ENCODE results near the gene NT5M. TPM values are rescaled to one million over a fixed set of nuclear protein-coding genes. Genes with fewer than 3 reads are reported as not detected.
A peak's percentile ranks its signal among the peaks of the same experiment; 100 is the strongest.

NT5M gene
- total and polyA plus RNA-seq, 9 of the 15 experiments (the other 6 are each of a cell fraction or from before 2014, with no cell fraction given), result 0.24 to 10.1 (median 3.4) TPM

GRCh38 chr17:17362540-17362930, 59.4 kb downstream of the NT5M start (continued):
- TF ChIP-seq ZNF445 (CRISPR knock-in tag; IDR thresholded peaks at IDR 0.05; ENCODE audit: low read depth) (no peak), E2F5 (CRISPR knock-in tag; IDR thresholded peaks at IDR 0.05) (no peak), CHD1 (IDR thresholded peaks at IDR 0.05; ENCODE audit: low read length) (no peak), CREBBP (IDR thresholded peaks at IDR 0.05; ENCODE audit: low read depth, low read length) (no peak), DPF2 (IDR thresholded peaks at IDR 0.05) (no peak)

DNA sequence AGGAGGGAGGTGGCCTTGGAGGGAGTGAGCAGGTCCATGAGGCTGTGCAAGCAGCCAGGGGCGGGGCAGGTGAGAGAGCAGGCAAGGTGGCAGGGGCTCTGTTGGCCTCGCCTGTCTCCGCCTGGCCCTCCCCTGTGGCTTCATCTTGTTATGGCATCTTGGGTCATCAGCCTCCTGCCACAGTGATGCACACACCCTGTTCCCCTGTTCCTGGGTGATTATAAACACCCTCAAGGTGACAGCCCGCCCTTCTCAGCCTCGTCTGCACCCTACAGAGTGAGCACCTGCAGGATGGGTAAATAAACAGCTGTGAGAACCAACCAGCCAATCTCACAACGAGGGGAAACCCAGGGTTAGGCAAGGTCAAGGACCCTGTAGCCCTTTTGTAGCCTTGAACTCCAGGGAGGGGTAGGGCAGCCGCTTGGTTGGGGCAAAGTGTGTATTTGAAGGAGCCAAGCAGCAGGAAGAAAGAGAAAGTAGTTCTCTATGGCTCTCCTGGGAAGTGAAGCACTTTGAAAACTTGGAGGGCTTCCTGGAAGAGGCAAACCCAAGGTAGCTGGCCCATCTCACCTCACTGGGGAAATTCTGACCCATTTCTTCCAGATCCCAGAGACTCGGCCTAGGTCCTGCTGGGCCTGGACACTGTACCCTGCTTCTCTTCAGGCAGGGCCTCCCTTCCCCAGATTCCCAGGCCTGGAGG, 60.6 kb downstream of the NT5M start:
- peak overlapping the region in 1 of 2 experiments; percentile 43; a peak in 1 of 4 replicates for H3K9ac ChIP-seq (ENCODE audit: insufficient read depth in 1 of 2, low read depth in 2 of 2, low read length in 2 of 2)
- POLR2A ChIA-PET, result interaction anchor here (0.7 kb wide), 1 partner anchor 12 kb away, joined by 3 read pairs; no protein-coding TSS in a partner anchor
- no peak overlapping the region for H2AFZ ChIP-seq (ENCODE audit: low read depth, low read length)

More for the DNA sequence above, 60.6 kb downstream of the NT5M start:
- TF ChIP-seq RBM25 (IDR thresholded peaks at IDR 0.05; ENCODE audit: low read depth, low read length, severe bottlenecking), result peak; percentile 59
- TF ChIP-seq ZFP36 (IDR thresholded peaks at IDR 0.05; ENCODE audit: low read depth, low read length, partially characterized antibody), result peak; percentile 94
- TF ChIP-seq, protein P1, sequence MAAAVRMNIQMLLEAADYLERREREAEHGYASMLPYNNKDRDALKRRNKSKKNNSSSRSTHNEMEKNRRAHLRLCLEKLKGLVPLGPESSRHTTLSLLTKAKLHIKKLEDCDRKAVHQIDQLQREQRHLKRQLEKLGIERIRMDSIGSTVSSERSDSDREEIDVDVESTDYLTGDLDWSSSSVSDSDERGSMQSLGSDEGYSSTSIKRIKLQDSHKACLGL (CRISPR knock-in tag; IDR thresholded peaks at IDR 0.05; ENCODE audit: borderline replicate concordance, poor library complexity, severe bottlenecking), result no peak
- CTCF ChIA-PET (ENCODE audit: low intra/inter-chr PET ratio), result no interaction called here
- Histone ChIP-seq H3K27me3 (ENCODE audit: control insufficient read depth in 2 of 2, insufficient read depth in 2 of 2, low read length in 2 of 2) (peaks cover 3 to 35% of the 10 kb centered on the region in 2 experiments; a peak in 4 of 5 replicates), H3K4me1 (replicated peaks in 1 of 2; ENCODE audit: control insufficient read depth in 2 of 2, insufficient read depth in 2 of 2, low read length in 2 of 2) (peaks cover 0 to 15% of the 10 kb centered on the region in 2 experiments; a peak in 3 of 5 replicates), H3K36me3 (ENCODE audit: control insufficient read depth, insufficient read depth, low read length) (no peaks in the 10 kb centered on the region), H3K9me1 (ENCODE audit: control insufficient read depth, insufficient read depth, low read length) (no peaks in the 10 kb centered on the region), H3K9me3 (replicated peaks; ENCODE audit: control insufficient read depth, insufficient read depth, low read depth, low read length) (0 out of 2 replicates have a peak, but pooled peaks cover 4% of the 10 kb centered on the region), H3K79me2 (ENCODE audit: control insufficient read depth, insufficient read depth, low read length) (no peaks in the 10 kb centered on the region), H4K20me1 (replicated peaks; ENCODE audit: control insufficient read depth, insufficient read depth, low read length) (no peaks in the 10 kb centered on the region), H3K27ac (ENCODE audit: extremely low read depth, low read depth, low read length) (no peak overlapping the region), H3K4me2 (ENCODE audit: insufficient read depth, low read length) (no peak overlapping the region), H3K4me3 (no peak overlapping the region)
- intact Hi-C loops (cut with micrococcal nuclease) (no loop called here), in situ Hi-C loops (cut with MboI) (no loop called here)
- WGBS (ENCODE audit: insufficient coverage, low coverage, missing lambda C conversion rate), result 8% methylated on average over 7 of the region's 8 CpGs
- DNase-seq (ENCODE audit: extremely low read depth in 1 of 4, low spot score in 3 of 4) (no peak), ATAC-seq (peak; percentile 33; the same call in 1 of the 3 replicates), FAIRE-seq (no peak)
- BruUV-seq (replicated peaks), result no TSS peak

Measured in K562 (cell line).